Vagina (tissue), 2 donors: ENCODE results near the gene TFF1.

ENCODE experiments used
- POLR2A ChIP-seq, 2 donors: fragments of 450-650 bp; IDR thresholded peaks; one replicate each; pipeline ENCODE4 v1.6.1; 2017; ENCODE audit warnings: antibody characterized with exemption in 2 of 2, mild to moderate bottlenecking in 2 of 2, moderate library complexity in 2 of 2
- TF ChIP-seq, protein P1 (sequence below), 3 experiments: fragments of 450-650 bp in 2 of 3; fragments of 200-600 bp in 1 of 3; sonication (generic) in 1 of 3; IDR thresholded peaks; one replicate each; pipeline ENCODE4 v1.5.1; 2017 to 2019; ENCODE audit warnings: antibody characterized with exemption in 3 of 3, mild to moderate bottlenecking in 2 of 3, moderate library complexity in 2 of 3

DNA sequence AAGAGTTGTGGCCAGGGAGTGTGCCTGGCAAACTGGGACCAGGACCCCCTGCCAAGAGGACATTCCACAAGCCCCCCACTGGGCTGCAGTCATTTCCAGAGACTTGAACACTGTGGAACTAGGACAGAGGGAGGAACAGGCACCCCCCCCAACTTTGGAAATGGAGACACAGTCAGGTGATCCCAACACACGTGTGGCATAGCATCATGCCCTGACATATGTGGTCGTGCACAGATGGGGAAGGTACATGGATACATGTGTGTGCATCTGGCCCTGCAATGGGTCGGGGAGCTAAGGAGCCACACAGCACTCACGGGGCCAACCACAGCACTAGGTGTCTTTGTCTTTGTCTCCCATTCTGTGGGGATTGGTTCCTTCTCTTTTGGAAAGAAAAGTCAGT lies 44.5 kb downstream of the TFF1 start:
- no peak for TF ChIP-seq POLR2A (IDR thresholded peaks at IDR 0.05)
- TF ChIP-seq, protein P1, sequence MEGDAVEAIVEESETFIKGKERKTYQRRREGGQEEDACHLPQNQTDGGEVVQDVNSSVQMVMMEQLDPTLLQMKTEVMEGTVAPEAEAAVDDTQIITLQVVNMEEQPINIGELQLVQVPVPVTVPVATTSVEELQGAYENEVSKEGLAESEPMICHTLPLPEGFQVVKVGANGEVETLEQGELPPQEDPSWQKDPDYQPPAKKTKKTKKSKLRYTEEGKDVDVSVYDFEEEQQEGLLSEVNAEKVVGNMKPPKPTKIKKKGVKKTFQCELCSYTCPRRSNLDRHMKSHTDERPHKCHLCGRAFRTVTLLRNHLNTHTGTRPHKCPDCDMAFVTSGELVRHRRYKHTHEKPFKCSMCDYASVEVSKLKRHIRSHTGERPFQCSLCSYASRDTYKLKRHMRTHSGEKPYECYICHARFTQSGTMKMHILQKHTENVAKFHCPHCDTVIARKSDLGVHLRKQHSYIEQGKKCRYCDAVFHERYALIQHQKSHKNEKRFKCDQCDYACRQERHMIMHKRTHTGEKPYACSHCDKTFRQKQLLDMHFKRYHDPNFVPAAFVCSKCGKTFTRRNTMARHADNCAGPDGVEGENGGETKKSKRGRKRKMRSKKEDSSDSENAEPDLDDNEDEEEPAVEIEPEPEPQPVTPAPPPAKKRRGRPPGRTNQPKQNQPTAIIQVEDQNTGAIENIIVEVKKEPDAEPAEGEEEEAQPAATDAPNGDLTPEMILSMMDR (IDR thresholded peaks at IDR 0.05) = no peak
